Measurements from ENCODE around the gene HOXB3. TPM values are rescaled to one million over a fixed set of nuclear protein-coding genes. Genes with fewer than 3 reads are reported as not detected.

HOXB3 gene
- total and polyA plus RNA-seq, 2 of the 4 experiments (the other 2 are of a cell fraction), result 6.3 to 59.6 TPM

GRCh38 chr17:48632579-48633265 lies 42.7 kb upstream of the HOXB3 start:
- Histone ChIP-seq H2AFZ (replicated peaks; ENCODE audit: low read length, poor library complexity) (no peak overlapping the region), H4K91ac (ENCODE audit: insufficient read depth, low read depth, low read length) (no peak overlapping the region), H2BK20ac (ENCODE audit: low read depth, low read length) (no peak overlapping the region), H3K9me3 (ENCODE audit: control insufficient read depth, insufficient read depth, low read length) (peaks cover 37% of the 10 kb centered on the region), H2AK9ac (replicated peaks; ENCODE audit: low read depth, low read length, poor library complexity) (no peak overlapping the region), H3K56ac (ENCODE audit: extremely low read depth, insufficient read depth, low read length) (no peak overlapping the region), H3K18ac (ENCODE audit: low read depth, low read length) (no peak overlapping the region), H3K36me3 (ENCODE audit: control insufficient read depth, insufficient read depth, low read length) (no peaks in the 10 kb centered on the region), H3K27me3 (ENCODE audit: control insufficient read depth, insufficient read depth, low read length) (peaks cover 98% of the 10 kb centered on the region), H3K4me1 (ENCODE audit: control insufficient read depth, insufficient read depth, low read length) (no peaks in the 10 kb centered on the region), H3K9me1 (ENCODE audit: insufficient read depth, low read length) (no peaks in the 10 kb centered on the region), H3K14ac (replicated peaks; ENCODE audit: low read depth, low read length) (no peak overlapping the region), H2BK15ac (ENCODE audit: low read depth, low read length) (no peak overlapping the region), H4K8ac (ENCODE audit: low read depth in 2 of 2, low read length in 2 of 2) (no peak overlapping the region), H2BK5ac (ENCODE audit: low read depth, low read length, poor library complexity, severe bottlenecking) (no peak overlapping the region), H4K20me1 (ENCODE audit: insufficient read depth, low read length) (peaks cover 3% of the 10 kb centered on the region; the same call in 1 of the 2 replicates), H4K5ac (ENCODE audit: low read depth, low read length) (no peak overlapping the region), H3K23ac (ENCODE audit: low read depth, low read length) (no peak overlapping the region), H3K9ac (ENCODE audit: low read depth, low read length) (no peak overlapping the region), H3K4me2 (ENCODE audit: low read depth, low read length) (no peak overlapping the region), H2BK120ac (ENCODE audit: low read depth, low read length) (no peak overlapping the region), H3K27ac (ENCODE audit: insufficient read depth, low read length) (no peak overlapping the region), H2AK5ac (ENCODE audit: low read depth, low read length) (no peak overlapping the region), H3K4ac (ENCODE audit: low read depth, low read length) (no peak overlapping the region), H3K79me1 (ENCODE audit: low read depth in 1 of 2, low read length in 2 of 2) (no peaks in the 10 kb centered on the region), H3K4me3 (ENCODE audit: insufficient read depth, low read depth, low read length) (no peak overlapping the region)
- no peak for ATAC-seq (ENCODE audit: low read depth)
- ChIA-PET CTCF (no interaction called here), POLR2A (ENCODE audit: unreplicated experiment) (no interaction called here)
- 13% methylated on average over 2 of the region's 7 CpGs; no CpG with 5 or more reads in 1 of the 2 experiments for WGBS, 2 experiments (ENCODE audit: extremely low coverage in 2 of 2, insufficient read length in 1 of 2)
- no peak for DNase-seq
- dilution Hi-C loops (cut with HindIII; ENCODE audit: low sequenced_read_pairs, unreplicated experiment) (no loop called here), in situ Hi-C loops (cut with MboI; ENCODE audit: low sequenced_read_pairs) (no loop called here), intact Hi-C loops (cut with micrococcal nuclease) (no loop called here)
- BruUV-seq (replicated peaks), result no TSS peak
- TF ChIP-seq RCOR1 (IDR thresholded peaks at IDR 0.05; ENCODE audit: insufficient replicate concordance, low read length), result no peak
- TF ChIP-seq, protein P1, sequence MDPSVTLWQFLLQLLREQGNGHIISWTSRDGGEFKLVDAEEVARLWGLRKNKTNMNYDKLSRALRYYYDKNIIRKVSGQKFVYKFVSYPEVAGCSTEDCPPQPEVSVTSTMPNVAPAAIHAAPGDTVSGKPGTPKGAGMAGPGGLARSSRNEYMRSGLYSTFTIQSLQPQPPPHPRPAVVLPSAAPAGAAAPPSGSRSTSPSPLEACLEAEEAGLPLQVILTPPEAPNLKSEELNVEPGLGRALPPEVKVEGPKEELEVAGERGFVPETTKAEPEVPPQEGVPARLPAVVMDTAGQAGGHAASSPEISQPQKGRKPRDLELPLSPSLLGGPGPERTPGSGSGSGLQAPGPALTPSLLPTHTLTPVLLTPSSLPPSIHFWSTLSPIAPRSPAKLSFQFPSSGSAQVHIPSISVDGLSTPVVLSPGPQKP (IDR thresholded peaks at IDR 0.05; ENCODE audit: borderline replicate concordance, low read depth, low read length), result no peak
- no peak for TF ChIP-seq CHD1 (IDR thresholded peaks at IDR 0.05; ENCODE audit: low read depth, low read length)
- no peak for TF ChIP-seq MXI1 (IDR thresholded peaks at IDR 0.05; ENCODE audit: borderline replicate concordance, low read depth, low read length)
- TF ChIP-seq FOS (IDR thresholded peaks at IDR 0.05; ENCODE audit: low read depth, low read length), result no peak
- no peak for TF ChIP-seq CEBPB (IDR thresholded peaks at IDR 0.05; ENCODE audit: low read depth, low read length)
- no peak for TF ChIP-seq RFX5 (IDR thresholded peaks at IDR 0.05; ENCODE audit: low read depth, low read length)
- TF ChIP-seq BHLHE40 (IDR thresholded peaks at IDR 0.05; ENCODE audit: low read depth, low read length), result no peak
- no peak for TF ChIP-seq NFE2L2 (IDR thresholded peaks at IDR 0.05; ENCODE audit: low read depth, low read length)
- TF ChIP-seq MAZ (IDR thresholded peaks at IDR 0.05; ENCODE audit: borderline replicate concordance, low read depth, low read length), result no peak
- TF ChIP-seq CTCF (conservative IDR thresholded peaks at IDR 0.05; ENCODE audit: low read depth, low read length), result no peak
- no peak for TF ChIP-seq MAFK (IDR thresholded peaks at IDR 0.05; ENCODE audit: low read depth, low read length)
- TF ChIP-seq SMC3 (IDR thresholded peaks at IDR 0.05; ENCODE audit: low read depth, low read length), result no peak
- TF ChIP-seq POLR2A (IDR thresholded peaks at IDR 0.05; ENCODE audit: low read depth, low read length), result no peak
- TF ChIP-seq USF2 (IDR thresholded peaks at IDR 0.05; ENCODE audit: low read depth, low read length), result no peak
